SK-N-MC (cell line): ENCODE measurements around the gene GPR75.

Source experiments
- EZH2 ChIP-seq: fragments of 200-600 bp; sonication (generic); IDR thresholded peaks from one replicate; pipeline ENCODE4 v1.6.1; 2017; ENCODE audit warnings: antibody characterized with exemption
- FOXP2 ChIP-seq: optimal IDR thresholded peaks from 2 replicates; pipeline ENCODE3; 2011; ENCODE audit warnings: mild to moderate bottlenecking, moderate library complexity; ENCODE audit not compliant: insufficient read depth; ENCODE audit errors: extremely low read length, control extremely low read depth
- POLR2AphosphoS5 ChIP-seq: IDR thresholded peaks from 2 replicates; pipeline ENCODE4 v1.6.1; 2012; ENCODE audit warnings: mild to moderate bottlenecking, low read depth, low read length, borderline replicate concordance

DNA sequence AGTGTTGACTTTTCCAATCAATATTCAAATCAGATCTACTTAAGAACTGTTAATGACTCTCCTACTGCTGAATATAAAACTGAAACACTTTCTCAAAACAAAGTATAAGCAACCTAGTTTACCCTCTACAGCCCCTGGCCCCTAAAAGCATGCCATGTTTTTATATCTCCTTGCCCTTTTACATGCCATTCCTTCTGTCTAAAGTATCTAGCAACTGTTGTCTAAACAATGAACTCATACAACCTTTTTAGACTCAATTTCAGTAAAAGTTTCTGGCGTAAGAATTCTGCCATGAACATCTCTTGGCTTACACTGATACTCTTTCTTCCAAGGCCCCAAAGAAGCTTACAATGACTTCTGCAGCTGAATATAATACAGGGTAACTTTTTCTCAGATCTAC is 47.8 kb upstream of the GPR75 start:
- no peak for TF ChIP-seq POLR2AphosphoS5
- TF ChIP-seq EZH2: no peak
- TF ChIP-seq FOXP2: no peak
